ENCODE data around the gene HPCAL1.
A peak's percentile ranks its signal among the peaks of the same experiment; 100 is the strongest.
"Not testable (repeated sequence)": the region's sequence is repeated elsewhere in the genome, so short reads cannot be mapped to it uniquely, and the experiment has no call there.

HPCAL1 gene

GRCh38 chr2:10442469-10443126 lies 139.9 kb downstream of the HPCAL1 start:
- DNase-seq (ENCODE audit: low read depth), result not testable (repeated sequence)

GRCh38 chr2:10444463-10444862 lies 141.8 kb downstream of the HPCAL1 start:
- no peak for DNase-seq (ENCODE audit: low read depth)

- no peak for DNase-seq (ENCODE audit: low read depth)
These were observed 143.9 kb downstream of the HPCAL1 start for GRCh38 chr2:10446631-10447030.

- DNase-seq (ENCODE audit: low read depth), result no peak
These were observed 144.7 kb downstream of the HPCAL1 start for GRCh38 chr2:10447300-10447894.

- peak; percentile 99 for DNase-seq (ENCODE audit: low read depth)
These were observed 145.3 kb downstream of the HPCAL1 start, which contains the start of gene ODC1 for GRCh38 chr2:10447895-10448575. Gene ODC1, minus strand, starts transcription at chr2:10448327. Its CDS starts 3,295 bp downstream, at chr2:10445032.

GRCh38 chr2:10448576-10449485 lies 146.1 kb downstream of the HPCAL1 start:
- peak; percentile 94 for DNase-seq (ENCODE audit: low read depth)

GRCh38 chr2:10449486-10449831 lies 146.8 kb downstream of the HPCAL1 start:
- DNase-seq (ENCODE audit: low read depth), result no peak

GRCh38 chr2:10449838-10450691 lies 147.4 kb downstream of the HPCAL1 start:
- no peak for DNase-seq (ENCODE audit: low read depth)

GRCh38 chr2:10451819-10452218 lies 149.1 kb downstream of the HPCAL1 start:
- no peak for DNase-seq (ENCODE audit: low read depth)

GRCh38 chr2:10452312-10452711 lies 149.6 kb downstream of the HPCAL1 start:
- no peak for DNase-seq (ENCODE audit: low read depth)

GRCh38 chr2:10452956-10453904 lies 150.5 kb downstream of the HPCAL1 start:
- DNase-seq (ENCODE audit: low read depth), result no peak

- no peak for DNase-seq (ENCODE audit: low read depth)
These were observed 151.2 kb downstream of the HPCAL1 start for GRCh38 chr2:10453905-10454298.

- no peak for DNase-seq (ENCODE audit: low read depth)
These were observed 151.8 kb downstream of the HPCAL1 start for GRCh38 chr2:10454505-10454904.

- DNase-seq (ENCODE audit: low read depth), result not testable (repeated sequence)
These were observed 154.5 kb downstream of the HPCAL1 start for GRCh38 chr2:10457195-10457594.

- DNase-seq (ENCODE audit: low read depth), result no peak
These were observed 155.3 kb downstream of the HPCAL1 start for GRCh38 chr2:10457846-10458598.

GRCh38 chr2:10460366-10460796 lies 157.7 kb downstream of the HPCAL1 start:
- no peak for DNase-seq (ENCODE audit: low read depth)

- no peak for DNase-seq (ENCODE audit: low read depth)
These were observed 159.7 kb downstream of the HPCAL1 start for GRCh38 chr2:10462178-10463083.

GRCh38 chr2:10465910-10466309 lies 163.2 kb downstream of the HPCAL1 start:
- DNase-seq (ENCODE audit: low read depth), result no peak
